Measurements from ENCODE around the gene IGFBPL1. TPM values are rescaled to one million over a fixed set of nuclear protein-coding genes. Genes with fewer than 3 reads are reported as not detected.

The IGFBPL1 gene
- polyA plus RNA-seq, 3 donors: not detected

GRCh38 chr9:38384990-38385848 is 39.0 kb downstream of the IGFBPL1 start:
- TF ChIP-seq CTCF (IDR thresholded peaks at IDR 0.05): no peak
- Histone ChIP-seq H3K36me3 (replicated peaks in 1 of 2; ENCODE audit: control insufficient read depth in 1 of 2, insufficient read depth in 2 of 2, low read length in 2 of 2) (no peaks in the 10 kb centered on the region), H3K4me2 (replicated peaks; ENCODE audit: extremely low read depth, low read length, poor library complexity, severe bottlenecking) (no peak overlapping the region), H3K79me2 (ENCODE audit: insufficient read depth, low read length) (no peaks in the 10 kb centered on the region), H3K27me3 (ENCODE audit: control insufficient read depth in 2 of 2, insufficient read depth in 2 of 2, low read length in 2 of 2) (no peaks in the 10 kb centered on the region), H3K9me3 (replicated peaks in 1 of 2; ENCODE audit: control insufficient read depth in 1 of 2, insufficient read depth in 1 of 2, low read length in 2 of 2) (peaks cover 0 to 7% of the 10 kb centered on the region in 2 donors), H3K27ac (ENCODE audit: low read depth in 1 of 2, low read length in 2 of 2) (no peak overlapping the region), H3K4me3 (replicated peaks in 1 of 3; ENCODE audit: low read depth in 2 of 3, low read length in 3 of 3) (no peak overlapping the region), H2AFZ (ENCODE audit: insufficient read depth, low read depth, low read length, poor library complexity, severe bottlenecking) (no peak overlapping the region), H3K9ac (ENCODE audit: insufficient read depth, low read length, poor library complexity, severe bottlenecking) (no peak overlapping the region), H3K4me1 (ENCODE audit: control insufficient read depth in 1 of 2, insufficient read depth in 2 of 2, low read length in 2 of 2) (no peaks in the 10 kb centered on the region), H4K20me1 (ENCODE audit: insufficient read depth, low read length) (no peaks in the 10 kb centered on the region)
- H3K36me3 Mint-ChIP-seq: no peaks in the 10 kb centered on the region
- 95% methylated on average over 2 of the region's 3 CpGs for WGBS (ENCODE audit: insufficient coverage)
- intact Hi-C loops (cut with micrococcal nuclease): no loop called here
- no peaks in the 10 kb centered on the region for H3K4me1 Mint-ChIP-seq
- peak overlapping the region in 1 of 7 donors; percentile 27 for H3K27ac Mint-ChIP-seq
- no peak overlapping the region for H3K4me3 Mint-ChIP-seq
- no peak for DNase-seq
- peaks cover 3 to 9% (median 4%) of the 10 kb centered on the region in 3 donors for H3K27me3 Mint-ChIP-seq (ENCODE audit: low read depth in 3 of 3)
- H3K9me3 Mint-ChIP-seq: peaks cover 5 to 15% (median 10%) of the 10 kb centered on the region in 7 donors

- no peak overlapping the region for H3K4me3 ChIP-seq (replicated peaks in 1 of 3; ENCODE audit: low read depth in 2 of 3, low read length in 3 of 3)
- Mint-ChIP-seq H3K4me3 (no peak overlapping the region), H3K4me1 (no peaks in the 10 kb centered on the region), H3K9me3 (peaks cover 5 to 19% (median 10%) of the 10 kb centered on the region in 7 donors), H3K27me3 (ENCODE audit: low read depth in 3 of 3) (peaks cover 2 to 5% (median 3%) of the 10 kb centered on the region in 3 donors), H3K27ac (no peak overlapping the region), H3K36me3 (no peaks in the 10 kb centered on the region)
- TF ChIP-seq CTCF (IDR thresholded peaks at IDR 0.05): no peak
- H3K4me1 ChIP-seq (ENCODE audit: control insufficient read depth in 1 of 2, insufficient read depth in 2 of 2, low read length in 2 of 2): no peaks in the 10 kb centered on the region
- no peaks in the 10 kb centered on the region for H3K36me3 ChIP-seq (replicated peaks in 1 of 2; ENCODE audit: control insufficient read depth in 1 of 2, insufficient read depth in 2 of 2, low read length in 2 of 2)
- no peak for DNase-seq
- H3K79me2 ChIP-seq (ENCODE audit: insufficient read depth, low read length): no peaks in the 10 kb centered on the region
- no peaks in the 10 kb centered on the region for H4K20me1 ChIP-seq (ENCODE audit: insufficient read depth, low read length)
- intact Hi-C loops (cut with micrococcal nuclease): no loop called here
- peaks cover 0 to 7% of the 10 kb centered on the region in 2 donors for H3K9me3 ChIP-seq (replicated peaks in 1 of 2; ENCODE audit: control insufficient read depth in 1 of 2, insufficient read depth in 1 of 2, low read length in 2 of 2)
- H3K27me3 ChIP-seq (ENCODE audit: control insufficient read depth in 2 of 2, insufficient read depth in 2 of 2, low read length in 2 of 2): no peaks in the 10 kb centered on the region
- H3K9ac ChIP-seq (ENCODE audit: insufficient read depth, low read length, poor library complexity, severe bottlenecking): no peak overlapping the region
- H3K4me2 ChIP-seq (replicated peaks; ENCODE audit: extremely low read depth, low read length, poor library complexity, severe bottlenecking): no peak overlapping the region
- H3K27ac ChIP-seq (ENCODE audit: low read depth in 1 of 2, low read length in 2 of 2): no peak overlapping the region
- WGBS (ENCODE audit: insufficient coverage): 94% methylated on average over 8 of the region's 8 CpGs
- H2AFZ ChIP-seq (ENCODE audit: insufficient read depth, low read depth, low read length, poor library complexity, severe bottlenecking): no peak overlapping the region
These were observed 42.1 kb downstream of the IGFBPL1 start for GRCh38 chr9:38382141-38382540.
